A549 (cell line): ENCODE results near the gene SATL1. TPM values are rescaled to one million over a fixed set of nuclear protein-coding genes. Genes with fewer than 3 reads are reported as not detected.
"Not testable (repeated sequence)": the region's sequence is repeated elsewhere in the genome, so short reads cannot be mapped to it uniquely, and the experiment has no call there.

Source experiments
- ATAC-seq, 2 experiments: fragments of 200-7000 bp in 1 of 2; fragments of >200 bp in 1 of 2; cut with Nextera tagmentation in 1 of 2; cut with Tn5 transposase in 1 of 2; 3 replicates each; pipeline versions ENCODE4 v1.8.0 to v1.9.1; 2018 to 2020; ENCODE audit warnings: mild to moderate bottlenecking in 1 of 2, moderate library complexity in 1 of 2
- CTCF ChIA-PET: fragments of 300-600 bp; sonication (Branson Sonifier 250); formaldehyde crosslinking; extraction: SDS; loops from one replicate; lab custom pipeline; 2021; ENCODE audit warnings: antibody characterized with exemption, inconsistent platforms; lab: Yijun Ruan, JAX
- POLR2A ChIA-PET: fragments of 350-600 bp; formaldehyde crosslinking; extraction: SDS; loops from one replicate; lab custom pipeline; 2021; ENCODE audit warnings: antibody characterized with exemption, inconsistent platforms; lab: Yijun Ruan, JAX
- DNase-seq, 2 experiments: peaks; one replicate each; pipeline versions ENCODE4 v3.0.0 to v3.0.0-alpha.2; 2011 to 2016; ENCODE audit warnings: low read depth in 1 of 2, low spot score in 1 of 2
- FAIRE-seq: peaks from 2 replicates; lab custom pipeline; 2011; peaks lifted over from hg19 to GRCh38; lab: Jason Lieb, UNC
- H3K27ac ChIP-seq, 2 experiments: fragments of >200 bp; sonication (Bioruptor Twin); formaldehyde crosslinking; 3 replicates each; pipeline ENCODE4 v1.5.1; 2016 to 2017
- H3K4me1 ChIP-seq: fragments of >200 bp; sonication (Bioruptor Twin); formaldehyde crosslinking; 3 replicates; pipeline ENCODE4 v1.6.1; 2016
- H3K4me2 ChIP-seq: fragments of >200 bp; sonication (Bioruptor Twin); formaldehyde crosslinking; 3 replicates; pipeline ENCODE4 v1.6.1; 2016
- H3K4me3 ChIP-seq: fragments of >200 bp; sonication (Bioruptor Twin); formaldehyde crosslinking; 3 replicates; pipeline ENCODE4 v1.5.1; 2016
- H3K9me3 ChIP-seq: fragments of >200 bp; sonication (Bioruptor Twin); formaldehyde crosslinking; 3 replicates; pipeline ENCODE4 v1.6.1; 2016
- CBX2 ChIP-seq: fragments of 200-600 bp; sonication (generic); IDR thresholded peaks from 2 replicates; pipeline ENCODE4 v1.6.1; 2016; ENCODE audit warnings: low read depth, mild to moderate bottlenecking, borderline replicate concordance
- CHD4 ChIP-seq: fragments of 200-600 bp; sonication (generic); IDR thresholded peaks from 2 replicates; pipeline ENCODE4 v1.6.1; 2016; ENCODE audit warnings: antibody characterized with exemption, mild to moderate bottlenecking, borderline replicate concordance
- FOXS1 ChIP-seq: fragments of 250-450 bp; sonication (Bioruptor Pico); IDR thresholded peaks from 2 replicates; pipeline ENCODE4 v1.5.0; 2020; ENCODE audit warnings: mild to moderate bottlenecking, moderate library complexity
- GATA3 ChIP-seq: IDR thresholded peaks from 2 replicates; pipeline ENCODE4 v1.6.1; 2012; ENCODE audit warnings: borderline replicate concordance
- HMGXB4 ChIP-seq: fragments of 250-450 bp; sonication (Bioruptor Pico); IDR thresholded peaks from 2 replicates; pipeline ENCODE4 v1.5.0; 2021; ENCODE audit warnings: mild to moderate bottlenecking, moderate library complexity, borderline replicate concordance
- HOXA7 ChIP-seq: fragments of 250-450 bp; sonication (Bioruptor Pico); IDR thresholded peaks from 2 replicates; pipeline ENCODE4 v1.5.0; 2020; ENCODE audit warnings: mild to moderate bottlenecking, moderate library complexity
- HOXB5 ChIP-seq: fragments of 250-450 bp; sonication (Bioruptor Pico); IDR thresholded peaks from 2 replicates; pipeline ENCODE4 v1.5.0; 2020; ENCODE audit warnings: mild to moderate bottlenecking, moderate library complexity
- JUN ChIP-seq, 2 experiments: fragments of >200 bp; sonication (Bioruptor Twin); formaldehyde crosslinking; IDR thresholded peaks; 2 replicates in 1 of 2; 3 replicates in 1 of 2; pipeline ENCODE4 v1.6.1; 2016 to 2017
- KDM1A ChIP-seq: fragments of 200-600 bp; sonication (generic); IDR thresholded peaks from 2 replicates; pipeline ENCODE4 v1.6.1; 2016; ENCODE audit warnings: low read depth, mild to moderate bottlenecking
- MAFK ChIP-seq: fragments of 450-650 bp; IDR thresholded peaks from 2 replicates; pipeline ENCODE4 v1.6.1; 2014; ENCODE audit not compliant: partially characterized antibody
- MYC ChIP-seq: IDR thresholded peaks from 2 replicates; pipeline ENCODE4 v1.6.1; 2012; ENCODE audit warnings: mild to moderate bottlenecking, inconsistent platforms, low read length, improper control_type of control experiment, borderline replicate concordance
- PHF8 ChIP-seq: fragments of 200-600 bp; sonication (generic); IDR thresholded peaks from 2 replicates; pipeline ENCODE4 v1.6.1; 2016; ENCODE audit warnings: low read depth, mild to moderate bottlenecking, antibody characterized with exemption, moderate library complexity, borderline replicate concordance
- POLR2A ChIP-seq: IDR thresholded peaks from 2 replicates; pipeline ENCODE4 v1.6.1; 2012; ENCODE audit warnings: mild to moderate bottlenecking, low read length
- RAD21 ChIP-seq, 2 experiments: fragments of >200 bp in 1 of 2; sonication (Bioruptor Twin) in 1 of 2; formaldehyde crosslinking in 1 of 2; IDR thresholded peaks in 1 of 2; conservative IDR thresholded peaks in 1 of 2; 2 replicates in 1 of 2; 3 replicates in 1 of 2; pipeline ENCODE4 v1.6.1; 2012 to 2018; ENCODE audit warnings: inconsistent platforms in 1 of 2
- RARB ChIP-seq: fragments of 250-450 bp; sonication (Bioruptor Pico); IDR thresholded peaks from 2 replicates; pipeline ENCODE4 v1.8.0; 2021; ENCODE audit warnings: mild to moderate bottlenecking, moderate library complexity
- RNF2 ChIP-seq: fragments of 200-600 bp; sonication (generic); IDR thresholded peaks from 2 replicates; pipeline ENCODE4 v1.6.1; 2016; ENCODE audit warnings: low read depth, mild to moderate bottlenecking, antibody characterized with exemption, moderate library complexity, borderline replicate concordance
- SREBF2 ChIP-seq: fragments of 450-650 bp; IDR thresholded peaks from 2 replicates; pipeline ENCODE4 v1.6.1; 2014; ENCODE audit warnings: mild to moderate bottlenecking, moderate library complexity
- TP53 ChIP-seq: fragments of 250-450 bp; sonication (Bioruptor Pico); IDR thresholded peaks from 2 replicates; pipeline ENCODE4 v1.5.0; 2021; ENCODE audit warnings: mild to moderate bottlenecking, moderate library complexity
- ZSCAN20 ChIP-seq: fragments of 250-450 bp; sonication (Bioruptor Pico); IDR thresholded peaks from 2 replicates; pipeline ENCODE4 v1.8.0; 2022; ENCODE audit warnings: mild to moderate bottlenecking, moderate library complexity
- WGBS: methylation state at CpG from one replicate; pipeline ENCODE4 v1.1.6; 2017; ENCODE audit errors: missing lambda C conversion rate; 5-methylcytosine and 5-hydroxymethylcytosine counted together
- polyA minus RNA-seq: library from RNA; depleted of rRNA, polyadenylated mRNA; stranded (reverse); fragments of >200 nt; gene quantifications from 2 replicates; pipeline ENCODE4 v1.2.3, GENCODE V29; 2011; rRNA and poly(A)+ RNA removed
- polyA plus RNA-seq, 4 experiments: library from polyadenylated mRNA; depleted of rRNA in 3 of 4; stranded (reverse); fragments of >200 nt; fragmentation: RNase III in 1 of 4; extraction: RNeasy Plus Mini Kit Qiagen cat#74134 plus additional on column Dnase treatment in 1 of 4; gene quantifications; 2 replicates in 3 of 4; 3 replicates in 1 of 4; pipeline ENCODE4 v1.2.3, GENCODE V29; 2011 to 2017
- TF ChIP-seq, protein P1 (sequence below): fragments of >200 bp; sonication (Bioruptor Twin); formaldehyde crosslinking; IDR thresholded peaks from 3 replicates; pipeline ENCODE4 v1.6.1; 2016

Gene SATL1, protein sequence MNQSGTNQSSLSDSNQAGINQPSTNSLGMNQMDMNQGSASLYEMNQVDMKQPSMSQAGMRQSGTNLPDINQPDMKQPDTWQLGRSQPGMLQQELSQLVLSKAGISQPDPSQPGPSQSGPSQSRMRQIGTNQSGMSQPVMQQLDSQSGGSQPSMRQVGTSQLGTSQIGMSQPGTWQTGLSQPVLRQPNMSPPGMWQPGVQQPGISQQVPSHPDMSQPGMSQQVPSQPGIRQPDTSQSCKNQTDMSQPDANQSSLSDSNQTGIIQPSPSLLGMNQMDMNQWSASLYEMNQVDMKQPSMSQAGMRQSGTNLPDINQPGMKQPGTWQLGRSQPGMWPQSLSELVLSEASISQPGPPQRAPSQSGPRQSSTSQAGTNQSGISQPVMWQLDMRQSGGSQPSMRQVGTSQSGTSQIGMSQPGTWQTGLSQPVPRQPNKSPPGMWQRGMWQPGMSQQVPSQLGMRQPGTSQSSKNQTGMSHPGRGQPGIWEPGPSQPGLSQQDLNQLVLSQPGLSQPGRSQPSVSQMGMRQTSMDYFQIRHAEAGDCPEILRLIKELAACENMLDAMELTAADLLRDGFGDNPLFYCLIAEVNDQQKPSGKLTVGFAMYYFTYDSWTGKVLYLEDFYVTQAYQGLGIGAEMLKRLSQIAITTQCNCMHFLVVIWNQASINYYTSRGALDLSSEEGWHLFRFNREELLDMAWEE
- polyA plus RNA-seq (2011; rRNA removed) (0.06 TPM in 1 of 2 replicates, not detected in the other), polyA plus RNA-seq (2017; fragmentation: RNase III; extraction: RNeasy Plus Mini Kit Qiagen cat#74134 plus additional on column Dnase treatment) (0.03 to 0.04 TPM (median 0.03 TPM) in 3 replicates), polyA minus RNA-seq (not detected in 2 replicates)
- 0.01 TPM in 1 of 2 replicates, not detected in the other for polyA plus RNA-seq (2012; cell fraction: cytosol; rRNA removed)
- polyA plus RNA-seq (2012; cell fraction: nucleus; rRNA removed): not detected in 2 replicates

DNA sequence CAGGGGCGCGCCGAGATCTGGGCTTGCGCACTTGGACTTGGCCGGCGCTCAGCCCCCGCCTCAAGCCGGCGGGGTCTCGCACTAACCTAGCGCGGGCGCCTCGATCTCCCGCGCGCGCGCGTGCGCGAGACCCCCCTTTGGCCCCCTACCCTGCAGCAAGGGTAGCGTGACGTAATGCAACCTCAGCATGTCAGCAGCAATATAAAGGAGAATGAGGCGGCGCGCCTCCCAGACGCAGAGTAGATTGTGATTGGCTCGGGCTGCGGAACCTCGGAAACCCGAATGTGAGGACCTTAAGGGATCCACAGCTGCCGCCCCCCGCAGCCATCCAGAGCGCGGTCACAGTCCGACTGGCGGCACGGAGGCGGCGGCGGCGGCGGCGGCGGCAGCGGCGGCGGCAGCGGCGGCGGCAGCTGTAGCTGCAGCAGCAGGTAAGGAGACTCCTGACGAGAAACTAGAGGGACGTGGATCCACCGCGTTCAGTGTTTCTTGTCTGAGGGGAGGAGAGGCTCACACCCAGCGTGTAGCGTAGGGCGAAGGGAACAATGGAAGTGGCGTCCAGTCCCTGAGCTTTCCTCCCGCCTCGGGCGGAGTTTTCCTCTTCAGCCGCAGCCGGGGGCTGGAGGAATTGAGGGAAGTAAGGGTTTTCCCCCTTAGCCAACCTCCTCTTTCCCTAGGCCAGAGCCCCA is at the start of gene SATL1, which contains the start of gene ZNF711:
SATL1 (minus strand) TSS at position 19 of the 689 bp plus-strand sequence. CDS start 134,811 bp downstream, outside the sequence.
ZNF711 (plus strand) TSS at position 231 of the 689 bp plus-strand sequence. CDS start 3,582 bp downstream, outside the sequence.
- H3K4me2 ChIP-seq: peak within 1 kb of the TSS; percentile 83
- no peaks in the 10 kb centered on the region for H3K9me3 ChIP-seq
- WGBS: 2% methylated on average over 25 of the region's 65 CpGs
- TF ChIP-seq JUN (IDR thresholded peaks at IDR 0.05): 0 out of 5 replicates have a peak, but pooled peaks of 1 of the 2 experiments have one; percentile 35
- TF ChIP-seq MAFK: peak; percentile 59
- TF ChIP-seq PHF8: peak; percentile 16; the same call in 1 of the 2 replicates
- no peak for TF ChIP-seq RNF2
- 0 out of 2 replicates have a peak, but pooled peaks have one; percentile 36 for TF ChIP-seq KDM1A
- TF ChIP-seq CBX2: no peak
- TF ChIP-seq POLR2A: no peak
- no peak for TF ChIP-seq ZSCAN20 (CRISPR knock-in tag)
- H3K4me3 ChIP-seq: peak within 1 kb of the TSS; percentile 83
- ATAC-seq (peak; percentile 87 to 88), DNase-seq (peak; percentile 14 to 51), FAIRE-seq (no peak)
- CTCF ChIA-PET: interaction anchor here (0.7 kb wide), 1 partner anchor 1637 kb away, joined by 3 read pairs; no protein-coding TSS in a partner anchor
- no peaks in the 10 kb centered on the region for H3K4me1 ChIP-seq
- peak within 1 kb of the TSS; percentile 66 to 82; a peak in 5 of 6 replicates for H3K27ac ChIP-seq
- POLR2A ChIA-PET: interaction anchor here (0.7 kb wide), 1 partner anchor 45 kb away, joined by 3 read pairs; no protein-coding TSS in a partner anchor

DNA sequence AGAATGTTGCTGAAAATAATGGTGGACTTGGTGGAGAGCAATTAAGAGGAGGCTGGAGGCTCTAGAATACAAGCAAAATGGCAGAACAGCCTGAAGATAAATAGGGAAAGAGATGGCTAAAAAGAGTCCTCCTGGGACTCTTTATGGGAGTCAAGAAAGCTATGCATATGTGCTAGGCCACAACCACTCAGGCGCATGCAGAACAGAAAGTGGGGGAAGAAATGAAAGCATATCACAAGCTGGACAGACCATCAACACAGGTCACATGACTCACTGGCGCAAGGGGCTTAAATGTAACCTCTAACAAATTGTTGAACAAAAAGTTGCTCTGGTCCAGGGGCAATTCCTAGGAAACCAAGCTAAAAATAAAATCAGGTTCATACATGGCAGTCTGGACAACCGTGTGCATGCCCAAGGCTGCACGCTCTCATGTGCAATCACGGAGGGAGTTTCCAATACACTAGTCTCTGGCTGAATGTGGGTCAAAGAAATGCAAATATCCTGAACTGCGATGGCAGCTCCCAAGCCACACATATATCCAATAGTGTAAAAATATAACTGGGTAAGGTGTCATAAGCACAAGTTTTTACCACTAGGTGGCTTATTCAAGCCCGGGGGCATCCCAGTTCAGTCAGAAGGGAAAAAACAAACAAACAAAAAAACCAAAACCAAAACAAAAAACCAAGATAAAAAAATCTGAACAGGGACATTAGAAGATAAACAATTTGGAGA is 45.6 kb upstream of the SATL1 start:
- CTCF ChIA-PET: no interaction called here
- H3K4me1 ChIP-seq: no peaks in the 10 kb centered on the region
- no peak overlapping the region for H3K27ac ChIP-seq
- WGBS: 81% methylated on average over 7 of the region's 7 CpGs
- DNase-seq: no peak
- ATAC-seq: no peak
- no peak overlapping the region for H3K4me3 ChIP-seq
- H3K9me3 ChIP-seq: no peaks in the 10 kb centered on the region
- POLR2A ChIA-PET: interaction anchor here (0.5 kb wide), 1 partner anchor 45 kb away, joined by 3 read pairs; no protein-coding TSS in a partner anchor
- peak; percentile 36 for FAIRE-seq
- TF ChIP-seq RAD21 (conservative IDR thresholded peaks at IDR 0.05 in 1 of 2, IDR thresholded peaks at IDR 0.05 in 1 of 2) (no peak), HOXA7 (CRISPR knock-in tag) (no peak), RARB (no peak), HOXB5 (CRISPR knock-in tag) (no peak), HMGXB4 (CRISPR knock-in tag) (no peak), TP53 (CRISPR knock-in tag) (no peak), MYC (no peak), FOXS1 (CRISPR knock-in tag) (no peak), GATA3 (no peak), SREBF2 (no peak), MAFK (no peak), KDM1A (no peak), CHD4 (no peak)
- TF ChIP-seq, protein P1, sequence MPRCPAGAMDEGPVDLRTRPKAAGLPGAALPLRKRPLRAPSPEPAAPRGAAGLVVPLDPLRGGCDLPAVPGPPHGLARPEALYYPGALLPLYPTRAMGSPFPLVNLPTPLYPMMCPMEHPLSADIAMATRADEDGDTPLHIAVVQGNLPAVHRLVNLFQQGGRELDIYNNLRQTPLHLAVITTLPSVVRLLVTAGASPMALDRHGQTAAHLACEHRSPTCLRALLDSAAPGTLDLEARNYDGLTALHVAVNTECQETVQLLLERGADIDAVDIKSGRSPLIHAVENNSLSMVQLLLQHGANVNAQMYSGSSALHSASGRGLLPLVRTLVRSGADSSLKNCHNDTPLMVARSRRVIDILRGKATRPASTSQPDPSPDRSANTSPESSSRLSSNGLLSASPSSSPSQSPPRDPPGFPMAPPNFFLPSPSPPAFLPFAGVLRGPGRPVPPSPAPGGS: no peak
- H3K4me2 ChIP-seq: no peak overlapping the region

DNA sequence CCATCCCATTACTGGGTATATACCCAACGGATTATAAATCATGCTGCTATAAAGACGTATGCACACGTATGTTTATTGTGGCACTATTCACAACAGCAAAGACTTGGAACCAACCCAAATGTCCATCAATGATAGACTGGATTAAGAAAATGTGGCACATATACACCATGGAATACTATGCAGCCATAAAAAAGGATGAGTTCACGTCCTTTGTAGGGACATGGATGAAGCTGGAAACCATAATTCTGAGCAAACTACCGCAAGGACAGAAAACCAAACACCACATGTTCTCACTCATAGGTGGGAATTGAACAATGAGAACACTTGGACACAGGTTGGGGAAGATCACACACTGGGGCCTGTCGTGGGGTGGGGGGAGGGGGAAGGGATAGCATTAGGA is 41.7 kb upstream of the SATL1 start:
- H3K9me3 ChIP-seq, CTCF ChIA-PET, ATAC-seq, FAIRE-seq, H3K4me3 ChIP-seq, H3K4me2 ChIP-seq, POLR2A ChIA-PET, H3K27ac ChIP-seq, DNase-seq, H3K4me1 ChIP-seq: not testable (repeated sequence)
- 72% methylated on average over 4 of the region's 6 CpGs for WGBS
